HG02759 (cell line): Measurements from ENCODE around the gene CSRP1.
"Not testable (repeated sequence)": the region's sequence is repeated elsewhere in the genome, so short reads cannot be mapped to it uniquely, and the experiment has no call there.

Experiments
- ATAC-seq: cut with Tn5 transposase; IDR thresholded peaks from one replicate; pipeline ENCODE4 v1.9.1; 2021; ENCODE audit warnings: mild to moderate bottlenecking, moderate library complexity; ENCODE audit not compliant: unreplicated experiment

CSRP1 gene

DNA sequence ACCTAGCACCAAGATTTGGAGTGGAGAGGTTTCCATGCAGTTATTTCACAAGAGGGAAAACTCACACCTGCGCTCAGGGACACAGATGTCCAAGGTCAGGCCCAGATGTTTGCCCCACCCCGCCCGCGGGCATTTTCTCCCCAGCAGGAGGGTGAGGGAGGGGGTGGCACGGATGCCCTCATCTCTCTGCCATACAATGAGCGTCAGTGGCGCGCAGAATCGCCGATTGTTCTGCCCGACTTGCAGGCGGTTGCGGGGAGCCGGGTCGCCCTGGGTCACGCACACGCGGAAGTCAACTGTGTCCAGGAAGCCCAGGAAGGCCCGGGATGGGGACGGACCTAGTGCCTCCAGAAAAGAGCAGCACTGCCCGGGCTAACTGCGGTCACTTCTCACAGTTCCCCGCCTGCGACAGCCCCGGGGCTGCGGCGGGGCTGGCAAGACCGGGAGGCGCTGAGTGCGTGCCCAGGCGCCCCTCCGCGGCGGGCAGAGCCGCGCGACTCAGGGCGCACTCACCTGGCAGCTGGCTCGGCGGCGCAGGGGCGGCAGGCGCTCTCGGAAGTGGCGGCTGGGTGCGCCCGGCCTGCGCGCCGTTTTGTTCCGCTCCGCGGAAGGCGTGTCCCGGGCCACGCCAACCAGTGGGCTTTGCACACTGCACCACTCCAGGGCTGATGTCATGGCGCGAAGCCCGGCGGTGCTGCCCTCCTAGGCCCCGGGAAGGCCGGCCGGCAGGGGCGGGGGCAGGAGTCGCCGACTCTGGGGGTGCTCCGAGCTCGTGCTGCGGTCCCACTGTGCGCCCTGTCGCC is at the start of gene CSRP1:
TSS of gene CSRP1 (minus strand) at position 567 of the 803 bp plus-strand sequence. CDS start 10,820 bp downstream, outside the sequence.
- ATAC-seq: peak; percentile 92

DNA sequence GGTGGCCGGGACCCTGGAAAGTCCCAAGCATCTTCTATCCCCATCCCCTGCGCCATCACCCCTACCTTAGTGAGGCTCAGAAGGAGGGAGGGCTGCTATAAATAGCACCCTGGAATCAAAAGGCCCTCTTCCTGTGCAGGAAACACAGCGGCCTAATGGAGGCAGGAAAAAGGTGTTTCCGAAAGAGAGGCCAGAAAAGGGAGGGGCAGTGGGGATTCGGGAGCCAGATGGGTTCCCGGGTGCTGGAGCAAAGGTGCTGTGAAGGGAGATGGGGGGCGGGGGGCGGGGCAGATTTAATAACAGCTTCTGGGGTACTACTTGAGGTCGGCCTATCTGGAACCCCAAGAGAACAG is 48.6 kb upstream of the CSRP1 start:
- no peak for ATAC-seq

DNA sequence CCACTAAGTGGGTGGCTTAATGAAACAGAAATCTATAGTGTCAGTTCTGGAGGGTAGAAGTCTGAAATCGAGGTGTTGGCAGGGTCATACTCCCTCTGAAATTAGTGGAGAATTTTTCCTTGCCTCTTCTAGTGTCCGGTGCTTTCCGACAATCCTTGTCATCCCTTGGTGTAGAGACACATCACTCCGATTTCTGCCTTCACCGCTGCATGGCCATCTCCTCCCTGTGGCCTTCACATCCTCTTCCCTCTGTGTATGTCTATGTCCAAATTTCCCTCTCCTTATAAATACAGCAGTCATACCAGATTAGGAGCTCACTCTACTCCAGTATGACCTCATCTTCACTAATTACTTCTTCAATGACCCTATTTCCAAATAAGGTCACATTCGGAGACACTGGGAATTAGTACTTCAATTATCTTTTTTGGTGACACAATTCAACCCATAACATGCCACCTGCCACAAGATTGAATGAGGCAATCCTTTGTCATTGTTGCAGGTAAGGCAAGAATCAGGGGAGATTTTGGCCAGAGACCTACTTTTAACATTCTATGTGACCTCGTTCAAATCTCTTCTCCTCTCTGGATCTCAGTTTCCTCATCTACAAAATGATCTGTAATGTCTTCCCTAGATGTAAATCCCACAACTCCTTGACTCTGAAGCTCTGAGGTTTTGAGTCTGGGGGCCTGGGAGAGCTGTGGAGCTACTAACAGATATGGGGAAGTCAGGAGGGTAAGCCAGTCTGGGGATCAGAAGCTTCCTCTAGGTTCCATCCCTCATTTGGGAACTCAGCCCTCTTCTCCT is 48.1 kb upstream of the CSRP1 start:
- ATAC-seq: no peak

DNA sequence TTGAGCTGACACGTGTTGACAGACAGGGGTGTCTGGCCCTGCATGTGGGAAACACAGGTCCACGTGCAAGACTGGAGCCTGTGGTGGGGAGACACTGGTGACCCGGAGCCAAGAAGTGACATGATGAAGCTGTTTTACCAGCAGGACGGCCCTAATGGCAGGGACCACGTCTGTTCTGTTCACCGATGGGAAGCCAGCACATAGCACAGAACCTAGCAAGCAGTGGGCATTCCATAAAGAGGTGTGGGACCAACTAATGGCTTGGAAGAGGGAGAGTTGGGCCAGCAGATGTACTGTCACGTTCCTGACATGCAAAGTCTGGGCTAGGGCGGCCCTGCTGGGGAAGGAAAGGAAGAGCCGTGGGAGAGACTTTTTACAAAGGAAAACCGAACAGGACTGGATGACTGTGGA is 47.3 kb upstream of the CSRP1 start:
- ATAC-seq: no peak

DNA sequence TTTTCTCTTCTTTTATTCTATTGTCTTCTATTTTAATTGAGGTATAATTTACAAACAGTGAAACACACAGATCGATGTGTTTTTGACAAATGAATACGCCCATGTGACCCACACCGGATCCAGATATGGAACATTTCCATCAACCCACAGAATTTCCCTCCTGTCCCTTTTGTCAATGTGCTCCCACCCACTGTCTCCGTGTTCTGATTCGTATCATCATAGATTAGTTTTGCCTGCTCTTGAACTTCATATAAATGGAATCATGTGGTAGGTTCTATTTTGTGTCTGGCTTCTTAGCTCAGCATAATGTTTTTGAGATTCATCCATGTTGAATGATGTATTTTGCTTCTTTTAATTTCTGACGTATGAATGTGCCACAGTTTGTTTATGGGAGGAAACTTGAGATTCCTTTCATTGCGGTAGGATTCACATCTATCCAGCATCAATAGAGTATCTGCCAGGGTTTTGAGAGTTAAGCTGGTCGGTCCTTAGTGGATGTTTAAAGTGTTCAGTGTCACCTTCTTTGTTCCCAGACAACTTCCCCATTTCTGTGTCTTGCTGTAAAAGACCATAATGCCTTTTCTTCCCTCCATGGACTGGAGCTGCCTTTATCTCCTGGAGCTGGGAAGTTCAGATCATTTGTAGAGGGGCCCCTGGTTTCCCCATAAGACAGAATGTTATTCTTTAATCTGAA is 46.7 kb upstream of the CSRP1 start:
- ATAC-seq: no peak

DNA sequence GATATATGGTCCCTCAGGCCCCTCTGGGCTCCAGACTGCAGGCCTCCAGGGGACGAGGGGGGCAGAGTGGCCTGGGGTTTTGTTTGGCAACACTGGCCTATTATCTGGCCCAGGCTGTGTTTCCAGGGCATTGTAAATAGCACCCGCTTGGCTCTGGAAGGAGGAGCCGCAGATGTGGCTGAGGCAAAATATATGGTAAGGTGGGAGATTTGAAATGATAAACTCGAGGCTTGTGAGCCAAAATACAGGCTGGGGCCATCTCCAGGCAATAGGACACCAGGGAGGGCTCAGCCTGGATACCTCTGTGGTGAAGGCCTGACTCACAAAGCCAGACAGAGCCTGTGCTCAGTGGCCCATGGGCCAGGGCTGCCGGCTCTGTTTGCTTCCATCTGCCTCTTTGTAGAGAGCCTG is 46.0 kb upstream of the CSRP1 start:
- no peak for ATAC-seq

DNA sequence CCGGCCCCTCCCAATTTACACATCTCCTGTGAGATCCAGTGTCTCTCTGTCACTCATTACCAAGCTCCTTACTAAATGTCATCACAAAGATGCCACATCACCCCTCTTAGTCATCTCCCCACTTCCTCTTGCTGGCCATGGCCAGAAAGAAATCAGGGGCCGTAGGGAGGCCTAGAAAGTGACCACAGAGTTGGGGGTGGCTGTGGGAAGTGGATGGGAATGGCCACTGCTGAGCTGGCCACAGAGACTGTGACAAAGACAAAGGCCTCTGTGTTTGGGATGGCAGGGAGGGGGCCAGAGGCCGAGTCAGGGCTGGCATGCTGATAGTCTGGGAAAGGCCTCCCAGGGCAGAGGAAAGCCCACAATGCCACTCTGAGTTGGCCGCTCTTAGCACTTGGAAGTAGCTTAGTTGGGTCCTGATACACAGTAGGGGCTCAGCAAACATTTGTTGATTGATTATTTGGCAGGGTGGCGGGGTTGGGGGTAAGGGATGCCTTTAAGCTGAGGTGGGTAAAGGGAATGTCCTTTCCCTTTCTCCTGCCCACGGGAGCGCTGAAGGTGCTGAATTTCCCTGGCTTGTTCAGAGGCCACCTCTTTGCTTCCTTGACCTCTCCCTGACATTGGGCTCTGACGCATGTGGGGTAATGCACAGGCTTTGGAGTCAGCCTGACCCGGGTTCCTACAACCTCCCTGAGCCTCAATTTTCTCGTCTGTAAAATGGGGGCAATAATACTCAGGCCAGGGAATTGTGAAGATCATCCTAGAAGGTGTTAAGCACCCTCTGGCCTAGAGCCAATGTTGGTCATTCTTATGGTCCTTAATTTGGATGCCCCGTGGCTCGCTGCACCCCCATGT is 45.2 kb upstream of the CSRP1 start:
- no peak for ATAC-seq

DNA sequence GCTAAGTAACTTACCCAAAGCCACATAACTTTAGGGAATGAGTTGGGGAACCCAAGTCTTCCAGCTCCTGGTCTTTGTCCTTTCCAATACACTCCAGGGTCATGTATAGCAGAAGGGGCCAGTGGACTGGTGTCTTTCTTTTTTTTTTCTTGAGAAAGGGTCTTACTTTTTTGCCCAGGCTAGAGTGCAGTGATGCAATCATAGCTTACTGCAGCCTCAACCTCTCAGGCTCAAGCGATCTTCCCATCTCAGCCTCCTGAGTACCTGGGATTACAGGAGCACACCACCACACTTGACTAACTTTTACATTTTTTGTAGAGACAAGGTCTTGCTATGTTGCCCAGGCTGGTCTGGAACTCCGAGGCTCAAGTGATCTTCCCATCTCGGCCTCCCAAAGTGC is 44.2 kb upstream of the CSRP1 start:
- no peak for ATAC-seq

DNA sequence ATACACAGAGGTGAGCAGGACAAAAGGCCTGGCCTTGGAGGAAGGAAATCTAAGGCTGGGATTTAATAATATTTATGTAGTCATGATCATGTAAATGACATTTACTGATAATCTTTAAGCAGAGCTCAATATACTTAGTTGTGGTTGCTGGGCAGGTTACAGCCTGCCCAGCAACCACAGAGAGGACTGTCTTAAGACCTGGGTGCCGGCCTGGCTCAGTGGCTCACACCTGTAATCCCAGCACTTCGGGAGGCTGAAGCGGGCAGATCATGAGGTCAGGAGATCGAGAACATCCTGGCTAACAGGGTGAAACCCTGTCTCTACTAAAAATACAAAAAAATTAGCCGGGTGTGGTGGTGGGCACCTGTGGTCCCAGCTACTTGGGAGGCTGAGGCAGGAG is 42.6 kb upstream of the CSRP1 start:
- ATAC-seq: not testable (repeated sequence)

DNA sequence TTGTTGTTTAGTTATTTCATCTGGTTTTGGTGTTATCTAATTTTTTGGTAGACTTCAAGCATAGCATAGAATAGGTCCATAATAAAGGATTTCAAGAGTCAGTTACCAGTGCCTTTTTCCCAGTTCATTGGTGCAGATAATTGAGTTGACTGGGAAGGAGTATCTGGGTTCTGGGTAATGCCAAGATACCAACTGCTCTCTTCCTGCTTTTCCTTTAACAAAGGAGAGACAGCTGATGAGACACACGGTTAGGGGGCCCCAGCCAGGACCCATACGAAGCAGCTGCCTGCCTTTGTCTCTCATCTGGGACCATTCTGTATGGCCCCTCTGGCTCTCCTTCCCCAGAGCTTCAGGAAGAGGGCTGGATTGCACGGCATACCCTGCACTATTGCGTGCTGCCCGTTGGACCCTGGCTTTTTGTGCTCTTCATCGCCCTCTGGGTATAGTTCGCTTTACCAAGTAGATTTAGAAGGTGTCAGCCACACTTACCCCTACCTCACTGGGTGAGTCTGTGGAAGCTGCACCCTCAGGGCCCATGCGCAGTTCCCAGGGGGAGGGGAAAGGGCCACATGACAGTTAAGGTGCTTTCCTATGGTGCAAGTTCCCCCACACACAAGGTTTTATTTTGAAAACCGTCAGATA is 39.0 kb upstream of the CSRP1 start:
- peak; percentile 66 for ATAC-seq

DNA sequence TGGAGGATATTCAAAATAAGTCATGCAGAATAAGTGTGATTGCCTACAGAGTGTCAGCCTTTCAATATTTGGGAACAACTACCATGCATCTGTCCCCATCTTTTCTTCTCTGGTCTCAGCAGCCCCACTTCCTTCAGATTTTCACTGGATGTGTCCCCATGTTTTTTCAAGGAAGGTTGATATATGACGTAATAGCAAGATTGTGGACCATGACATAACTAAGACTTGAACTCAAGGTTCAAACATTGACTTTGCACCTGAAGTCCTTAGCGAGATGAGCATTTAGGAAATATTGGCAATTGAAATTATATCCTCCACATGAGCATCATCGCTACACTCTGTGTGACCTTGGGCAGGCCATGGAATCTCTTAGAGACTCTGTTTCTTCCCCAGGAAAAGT is 37.8 kb upstream of the CSRP1 start:
- no peak for ATAC-seq

DNA sequence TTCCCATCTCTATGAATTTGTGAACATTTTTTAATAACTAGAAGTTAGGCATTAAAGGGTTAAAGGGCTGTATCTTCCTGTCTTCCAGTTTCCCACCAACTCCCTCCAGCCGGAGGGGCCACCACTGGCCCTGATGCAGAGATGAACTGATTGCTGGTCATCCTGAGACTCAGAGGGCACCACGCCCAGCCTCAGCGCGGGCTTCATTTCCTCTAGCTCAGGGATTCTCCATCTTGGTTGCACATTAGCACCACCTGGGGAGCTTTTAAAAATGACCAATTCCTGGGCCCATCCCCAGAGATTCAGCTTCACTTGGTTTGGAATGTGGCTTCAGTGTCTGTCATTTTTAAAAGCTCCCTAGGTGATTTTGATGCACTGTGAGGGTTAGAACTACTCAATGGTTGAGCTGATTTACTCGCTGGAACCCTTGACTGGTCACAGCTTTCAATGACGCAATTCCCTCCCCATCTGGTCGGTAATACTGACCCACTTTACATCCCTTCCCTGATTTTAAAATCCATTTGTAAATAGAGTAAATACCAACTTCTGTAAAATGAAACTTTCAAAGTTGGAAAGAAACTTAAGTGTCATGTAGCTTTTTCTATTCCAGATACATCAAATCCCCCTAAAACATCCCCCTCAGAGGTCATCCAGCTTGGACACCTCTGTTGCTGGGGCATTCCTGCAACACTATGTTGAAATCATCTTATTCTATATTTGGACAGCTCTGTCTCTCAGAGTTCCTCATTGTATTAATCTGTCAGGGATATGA is 37.1 kb upstream of the CSRP1 start:
- no peak for ATAC-seq

DNA sequence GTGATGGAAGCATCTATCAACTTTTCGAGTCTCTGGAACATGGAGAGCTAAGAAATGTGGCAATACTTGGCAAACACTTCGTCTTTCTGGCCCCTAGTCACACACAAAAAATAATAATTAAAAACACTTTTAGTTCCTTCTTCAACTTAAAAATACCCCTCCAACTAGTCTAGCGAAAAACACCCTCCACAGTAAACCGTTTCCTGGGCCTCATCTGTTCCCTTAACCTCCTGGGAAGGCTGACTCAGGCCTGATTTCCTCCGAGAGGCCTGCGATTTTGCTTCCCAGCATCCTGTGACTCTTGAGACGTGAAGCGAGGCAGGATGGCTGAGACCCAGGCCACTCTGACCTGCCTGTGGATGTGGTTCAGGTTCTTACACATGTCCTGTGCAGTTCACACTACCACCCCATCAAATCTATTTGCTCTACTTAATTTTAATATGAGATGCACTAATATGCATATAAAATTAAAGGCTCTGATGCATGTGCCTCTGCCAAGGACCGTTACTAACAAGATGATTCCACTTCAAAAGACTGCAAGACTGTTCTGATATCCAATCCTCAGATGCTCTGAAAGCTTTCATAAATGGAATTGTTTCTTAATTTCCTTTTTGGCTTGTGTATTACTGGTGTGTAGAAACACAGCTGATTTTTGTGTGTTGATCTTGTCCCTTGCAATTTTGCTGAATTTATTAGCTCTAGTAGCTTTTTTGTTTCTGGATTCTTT is 35.5 kb upstream of the CSRP1 start:
- no peak for ATAC-seq

DNA sequence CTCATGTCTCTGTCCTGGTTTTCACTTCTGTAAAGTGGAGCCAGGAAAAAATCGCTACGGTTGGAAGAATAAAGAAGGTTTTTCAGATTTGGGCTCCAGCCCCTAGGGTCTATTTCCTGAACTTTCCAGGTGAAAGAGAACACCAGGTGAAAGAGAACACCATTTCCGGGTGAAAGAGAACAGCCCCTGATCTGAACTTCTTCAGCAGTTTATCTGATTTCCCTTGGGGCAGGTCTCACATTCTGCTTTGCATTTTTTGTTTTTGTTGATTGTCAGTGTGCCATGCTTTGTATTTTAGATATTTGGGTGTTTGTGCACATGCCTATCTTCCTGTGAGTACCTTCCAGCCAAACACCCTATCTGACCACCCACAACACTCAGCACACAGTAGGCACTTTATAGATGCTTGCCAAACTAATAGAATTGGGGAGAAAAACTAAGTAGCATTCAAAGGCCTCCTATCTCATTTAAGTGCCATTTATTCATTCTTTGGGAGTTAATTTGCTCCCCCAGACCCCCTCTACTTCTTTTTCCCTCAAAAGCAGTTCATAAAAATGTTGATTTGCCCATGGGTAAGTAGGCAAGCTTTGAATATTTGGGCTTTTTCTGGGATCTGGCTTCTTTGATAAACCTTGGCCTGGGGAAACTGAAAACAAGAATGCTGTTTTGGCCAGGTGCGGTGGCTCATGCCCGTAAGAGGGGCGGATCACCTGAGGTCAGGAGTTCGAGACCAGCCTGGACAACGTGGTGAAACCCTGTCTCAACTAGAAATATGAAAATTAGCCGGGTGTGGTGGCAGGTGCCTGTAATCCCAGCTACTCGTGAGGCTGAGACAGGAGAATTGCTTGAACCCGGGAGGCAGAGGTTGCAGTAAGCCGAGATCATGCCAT is 34.2 kb upstream of the CSRP1 start:
- no peak for ATAC-seq

DNA sequence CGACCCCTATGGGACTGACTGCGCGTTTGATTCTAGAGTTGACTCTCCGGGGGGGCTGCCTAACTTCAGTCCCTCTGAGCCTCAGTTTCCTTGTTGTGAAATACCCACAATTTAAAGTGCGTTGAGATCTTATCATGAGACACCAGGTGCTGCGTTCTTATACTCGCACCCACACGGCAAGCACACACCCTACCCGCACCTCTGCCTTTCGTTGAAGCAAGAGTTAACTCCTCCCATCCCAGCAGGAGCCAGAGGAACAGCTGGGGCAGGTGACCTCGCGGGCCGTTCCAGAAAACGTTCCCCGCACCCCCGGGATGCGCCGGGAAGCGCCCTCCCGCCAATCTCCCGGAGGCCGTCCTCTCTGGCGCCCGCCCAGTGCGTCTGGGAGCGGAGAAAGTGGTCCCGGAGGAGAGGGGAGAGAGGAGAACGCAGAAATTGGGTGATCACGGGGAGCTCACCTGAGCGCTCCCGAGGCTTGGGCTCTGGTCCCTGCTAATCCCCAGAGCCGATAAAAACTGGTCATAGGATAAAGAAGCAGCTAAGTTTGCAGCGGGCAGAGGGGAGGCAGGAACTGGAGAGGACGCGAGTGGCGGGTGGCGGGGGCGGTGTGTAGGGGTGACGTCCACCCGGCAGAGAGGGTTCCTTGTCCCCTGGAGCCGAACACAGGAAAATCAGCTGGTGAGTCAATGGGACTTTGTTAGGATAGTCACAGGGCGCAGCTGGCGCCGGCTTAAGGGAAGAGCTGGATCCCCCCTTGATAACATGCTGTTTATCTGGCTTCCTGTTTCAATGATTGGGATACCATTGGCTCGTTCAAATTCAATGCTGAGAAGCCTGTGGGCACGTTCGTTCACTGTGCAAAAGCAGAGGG is 32.9 kb upstream of the CSRP1 start:
- ATAC-seq: no peak

DNA sequence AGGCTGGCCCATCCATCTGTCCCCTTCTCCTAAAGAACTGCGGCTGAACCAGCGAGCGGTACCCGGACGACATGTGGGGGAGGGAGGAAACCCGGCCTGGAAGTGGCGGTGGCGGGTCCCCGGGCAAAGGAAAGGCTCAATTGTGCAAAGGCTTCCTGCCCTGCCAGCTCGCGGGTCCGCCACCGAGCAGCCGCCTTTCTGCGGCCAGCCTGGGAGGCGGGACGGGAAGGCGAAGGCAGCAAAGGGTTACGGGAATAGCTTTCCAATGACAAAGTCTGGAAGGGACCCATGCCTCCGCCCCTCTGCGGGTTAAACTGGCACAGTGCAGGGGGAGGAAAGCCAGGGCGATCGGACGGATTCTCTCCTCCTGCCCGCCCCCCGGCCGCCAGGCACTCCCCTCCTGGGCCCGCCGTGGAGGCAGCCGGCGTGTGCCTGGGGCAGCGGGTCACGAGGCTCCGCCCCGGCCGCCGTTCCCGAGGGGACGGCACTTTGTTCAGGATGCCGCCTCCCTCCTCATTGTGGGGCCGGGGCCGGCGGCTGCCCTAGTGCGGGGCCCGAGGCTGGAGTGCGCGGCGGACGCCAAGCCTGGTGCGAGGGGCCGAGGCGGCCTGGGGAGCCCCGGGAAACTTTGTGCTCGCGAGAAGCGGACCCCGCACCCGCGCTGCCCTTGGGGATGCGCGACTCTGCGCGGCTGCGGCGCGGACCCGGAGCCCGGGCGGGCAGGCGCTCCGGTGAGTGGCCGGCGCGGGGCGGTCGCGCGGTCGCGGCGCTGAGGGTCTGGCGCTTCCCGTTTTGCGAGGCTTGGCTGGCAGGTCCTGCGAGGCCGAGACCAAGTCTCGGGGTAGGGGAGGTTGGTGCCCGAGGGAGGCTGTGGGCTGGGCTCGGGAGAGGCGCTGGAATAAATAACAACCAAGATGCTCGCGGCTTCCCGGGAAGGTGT is 32.0 kb upstream of the CSRP1 start, which contains the start of gene NAV1:
TSS of gene NAV1 (plus strand) at position 516 of the 940 bp plus-strand sequence. CDS start 83,758 bp downstream, outside the sequence.
- ATAC-seq: no peak
